IMR-90 (cell line): Measurements from ENCODE around the gene RABEP1. TPM values are rescaled to one million over a fixed set of nuclear protein-coding genes. Genes with fewer than 3 reads are reported as not detected.

Experiments used
- ATAC-seq: fragments of 200-7000 bp; cut with Tn5 transposase; 2 replicates; pipeline ENCODE4 v1.9.1; 2020; ENCODE audit warnings: low read depth, mild to moderate bottlenecking, moderate library complexity
- BruUV-seq: library from RNA; stranded (reverse); fragments of 400-500 nt; replicated peaks from 2 replicates; lab custom pipeline; 2021; lab: Mats Ljungman, UMichigan
- CTCF ChIA-PET: fragments of 300-600 bp; formaldehyde crosslinking; extraction: SDS; loops from one replicate; lab custom pipeline; 2021; ENCODE audit warnings: antibody characterized with exemption; lab: Yijun Ruan, JAX
- POLR2A ChIA-PET: fragments of 300-600 bp; sonication (Branson Sonifier 250); formaldehyde crosslinking; loops from one replicate; lab custom pipeline; 2022; ENCODE audit warnings: antibody characterized with exemption; ENCODE audit not compliant: unreplicated experiment; lab: Charles Lee
- DNase-seq: peaks from one replicate; pipeline ENCODE4 v3.0.0; 2013
- H2AFZ ChIP-seq: replicated peaks from 2 replicates; pipeline ENCODE3; 2013; ENCODE audit warnings: low read length, mild to moderate bottlenecking; ENCODE audit not compliant: poor library complexity
- H2AK5ac ChIP-seq: 2 replicates; pipeline ENCODE4 v1.6.1; 2013; ENCODE audit warnings: low read depth, low read length, inconsistent platforms
- H2AK9ac ChIP-seq: replicated peaks from 2 replicates; pipeline ENCODE3; 2013; ENCODE audit warnings: mild to moderate bottlenecking, low read depth, low read length, moderate library complexity; ENCODE audit not compliant: poor library complexity
- H2BK120ac ChIP-seq: 2 replicates; pipeline ENCODE4 v1.6.1; 2013; ENCODE audit warnings: low read depth, low read length, inconsistent platforms
- H2BK15ac ChIP-seq: 3 replicates; pipeline ENCODE4 v1.6.1; 2013; ENCODE audit warnings: low read depth, low read length, inconsistent platforms
- H2BK20ac ChIP-seq: 2 replicates; pipeline ENCODE4 v1.6.1; 2013; ENCODE audit warnings: low read depth, mild to moderate bottlenecking, inconsistent platforms, low read length, moderate library complexity
- H2BK5ac ChIP-seq: 2 replicates; pipeline ENCODE4 v1.6.1; 2013; ENCODE audit warnings: mild to moderate bottlenecking, low read depth, low read length, inconsistent platforms; ENCODE audit not compliant: poor library complexity, severe bottlenecking
- H3K14ac ChIP-seq: replicated peaks from 2 replicates; pipeline ENCODE4 v1.6.1; 2013; ENCODE audit warnings: low read depth, low read length, inconsistent platforms
- H3K18ac ChIP-seq: 2 replicates; pipeline ENCODE4 v1.6.1; 2013; ENCODE audit warnings: low read depth, low read length, control low read depth
- H3K23ac ChIP-seq: 2 replicates; pipeline ENCODE4 v1.6.1; 2013; ENCODE audit warnings: low read depth, low read length, inconsistent platforms
- H3K27ac ChIP-seq: 2 replicates; pipeline ENCODE4 v1.5.1; 2013; ENCODE audit warnings: mild to moderate bottlenecking, control low read depth, low read length; ENCODE audit not compliant: insufficient read depth
- H3K27me3 ChIP-seq: 2 replicates; pipeline ENCODE4 v1.6.1; 2013; ENCODE audit warnings: low read length; ENCODE audit not compliant: control insufficient read depth, insufficient read depth
- H3K36me3 ChIP-seq: 2 replicates; pipeline ENCODE4 v1.6.1; 2013; ENCODE audit warnings: low read length, mixed read lengths; ENCODE audit not compliant: control insufficient read depth, insufficient read depth
- H3K4ac ChIP-seq: 2 replicates; pipeline ENCODE4 v1.6.1; 2013; ENCODE audit warnings: low read depth, low read length, inconsistent platforms
- H3K4me1 ChIP-seq: 2 replicates; pipeline ENCODE4 v1.6.1; 2013; ENCODE audit warnings: low read length, mixed read lengths; ENCODE audit not compliant: control insufficient read depth, insufficient read depth
- H3K4me2 ChIP-seq: 2 replicates; pipeline ENCODE4 v1.6.1; 2013; ENCODE audit warnings: low read depth, mild to moderate bottlenecking, control low read depth, low read length, moderate library complexity
- H3K4me3 ChIP-seq: 2 replicates; pipeline ENCODE4 v1.5.1; 2013; ENCODE audit warnings: low read depth, mild to moderate bottlenecking, control low read depth, low read length, moderate library complexity; ENCODE audit not compliant: insufficient read depth
- H3K56ac ChIP-seq: 2 replicates; pipeline ENCODE4 v1.6.1; 2013; ENCODE audit warnings: low read length, inconsistent platforms; ENCODE audit not compliant: insufficient read depth; ENCODE audit errors: extremely low read depth
- H3K79me1 ChIP-seq, 2 experiments: 2 replicates each; pipeline ENCODE4 v1.6.1; 2013; ENCODE audit warnings: low read length in 2 of 2, inconsistent platforms in 1 of 2, low read depth in 1 of 2
- H3K9ac ChIP-seq: 2 replicates; pipeline ENCODE4 v1.6.1; 2013; ENCODE audit warnings: low read depth, low read length, control low read depth
- H3K9me1 ChIP-seq: 2 replicates; pipeline ENCODE4 v1.6.1; 2013; ENCODE audit warnings: low read length, inconsistent platforms; ENCODE audit not compliant: insufficient read depth
- H3K9me3 ChIP-seq: 2 replicates; pipeline ENCODE4 v1.6.1; 2013; ENCODE audit warnings: low read length; ENCODE audit not compliant: control insufficient read depth, insufficient read depth
- H4K20me1 ChIP-seq: 2 replicates; pipeline ENCODE4 v1.6.1; 2013; ENCODE audit warnings: low read length, inconsistent platforms; ENCODE audit not compliant: insufficient read depth
- H4K5ac ChIP-seq: 2 replicates; pipeline ENCODE4 v1.6.1; 2013; ENCODE audit warnings: mild to moderate bottlenecking, low read depth, low read length, control low read depth
- H4K8ac ChIP-seq, 2 experiments: 2 replicates each; pipeline ENCODE4 v1.6.1; 2013; ENCODE audit warnings: low read depth in 2 of 2, low read length in 2 of 2, control low read depth in 1 of 2, inconsistent platforms in 1 of 2
- H4K91ac ChIP-seq: 2 replicates; pipeline ENCODE4 v1.6.1; 2013; ENCODE audit warnings: low read depth, low read length, inconsistent platforms; ENCODE audit not compliant: insufficient read depth
- BHLHE40 ChIP-seq: fragments of 150-350 bp; IDR thresholded peaks from 2 replicates; pipeline ENCODE4 v1.6.1; 2016; ENCODE audit warnings: mild to moderate bottlenecking, low read depth, low read length
- CEBPB ChIP-seq: IDR thresholded peaks from 2 replicates; pipeline ENCODE4 v1.6.1; 2012; ENCODE audit warnings: low read depth, low read length, improper control_type of control experiment
- ELK1 ChIP-seq: fragments of 150-350 bp; IDR thresholded peaks from 2 replicates; pipeline ENCODE4 v1.6.1; 2016; ENCODE audit warnings: low read depth, mild to moderate bottlenecking, low read length, moderate library complexity, borderline replicate concordance
- MAZ ChIP-seq: IDR thresholded peaks from 2 replicates; pipeline ENCODE4 v1.6.1; 2012; ENCODE audit warnings: low read depth, mild to moderate bottlenecking, low read length, improper control_type of control experiment, moderate library complexity, borderline replicate concordance
- MXI1 ChIP-seq: IDR thresholded peaks from 2 replicates; pipeline ENCODE4 v1.6.1; 2012; ENCODE audit warnings: low read depth, mild to moderate bottlenecking, low read length, moderate library complexity, borderline replicate concordance
- NFE2L2 ChIP-seq: fragments of 150-350 bp; IDR thresholded peaks from 2 replicates; pipeline ENCODE4 v1.6.1; 2016; ENCODE audit warnings: low read depth, mild to moderate bottlenecking, low read length
- POLR2A ChIP-seq: IDR thresholded peaks from 2 replicates; pipeline ENCODE4 v1.6.1; 2012; ENCODE audit warnings: mild to moderate bottlenecking, low read depth, low read length
- RAD21 ChIP-seq: IDR thresholded peaks from 2 replicates; pipeline ENCODE4 v1.6.1; 2012; ENCODE audit warnings: low read length, improper control_type of control experiment
- RCOR1 ChIP-seq: IDR thresholded peaks from 2 replicates; pipeline ENCODE4 v1.6.1; 2012; ENCODE audit warnings: mild to moderate bottlenecking, low read length, improper control_type of control experiment; ENCODE audit not compliant: insufficient replicate concordance
- RFX5 ChIP-seq: IDR thresholded peaks from 2 replicates; pipeline ENCODE4 v1.8.0; 2012; ENCODE audit warnings: low read depth, mild to moderate bottlenecking, low read length, moderate library complexity
- SMC3 ChIP-seq: fragments of 150-350 bp; IDR thresholded peaks from 2 replicates; pipeline ENCODE4 v1.6.1; 2016; ENCODE audit warnings: low read depth, mild to moderate bottlenecking, antibody characterized with exemption, low read length, moderate library complexity
- WGBS, 2 experiments: methylation state at CpG; one replicate each; pipeline versions ENCODE4 v1.1.5 to v1.1.7; 2013; ENCODE audit warnings: missing lambda C conversion rate in 2 of 2; ENCODE audit not compliant: insufficient read length in 1 of 2; ENCODE audit errors: extremely low coverage in 2 of 2; 5-methylcytosine and 5-hydroxymethylcytosine counted together
- dilution Hi-C: fragments of 300-500 bp; cut with HindIII; formaldehyde crosslinking; loops from one replicate; pipeline ENCODE4 v1.14.3; 2018; ENCODE audit warnings: low sequenced_read_pairs; ENCODE audit not compliant: unreplicated experiment
- in situ Hi-C: fragments of 300-500 bp; cut with MboI; formaldehyde crosslinking; loops from 3 replicates; pipeline ENCODE4 v1.14.3; 2019; ENCODE audit warnings: low sequenced_read_pairs, inconsistent platforms, mixed read lengths
- intact Hi-C: fragments of 100-400 bp; cut with micrococcal nuclease; formaldehyde crosslinking; loops from 2 replicates; pipeline ENCODE4 v1.10.0; 2022
- polyA plus RNA-seq, 3 experiments: library from polyadenylated mRNA; depleted of rRNA; stranded (reverse); fragments of >200 nt; gene quantifications; 2 replicates each; pipeline ENCODE4 v1.2.3, GENCODE V29; 2012; ENCODE audit warnings: low replicate concordance in 1 of 3
- total RNA-seq: library from RNA; depleted of rRNA; stranded (reverse); fragments of >200 nt; gene quantifications from 2 replicates; pipeline ENCODE4 v1.2.3, GENCODE V29; 2012
- TF ChIP-seq, protein P1 (sequence below): conservative IDR thresholded peaks from 2 replicates; pipeline ENCODE4 v1.5.1; 2012; ENCODE audit warnings: mild to moderate bottlenecking, low read depth, low read length, improper control_type of control experiment
- TF ChIP-seq, protein P2 (sequence below): fragments of 150-350 bp; IDR thresholded peaks from 2 replicates; pipeline ENCODE4 v1.6.1; 2017; ENCODE audit warnings: mild to moderate bottlenecking, antibody characterized with exemption, low read length, low read depth

RABEP1 gene
- total and polyA plus RNA-seq, 2 of the 4 experiments (the other 2 are of a cell fraction), result 15.3 to 38.2 TPM

DNA sequence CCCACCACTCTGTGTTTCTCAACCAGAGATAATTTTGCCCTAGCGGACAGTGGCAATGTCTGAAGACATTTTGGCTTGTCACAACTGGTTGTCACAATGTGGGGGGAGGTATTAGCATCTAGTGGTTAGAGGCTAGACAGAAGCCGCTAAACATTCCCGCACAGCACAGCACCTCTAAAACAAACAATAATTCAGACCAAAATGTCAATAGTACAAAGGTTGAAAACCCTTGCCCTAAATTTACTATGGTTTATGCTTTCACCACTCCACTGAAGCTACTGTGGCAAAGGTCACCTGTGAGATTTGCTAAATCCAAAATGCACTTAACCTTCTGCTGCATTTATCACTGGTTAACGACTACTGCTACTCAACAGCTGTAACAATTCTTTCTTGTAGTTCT, 123.3 kb downstream of the RABEP1 start:
- H2AK9ac ChIP-seq, result no peak overlapping the region
- H3K27me3 ChIP-seq, result no peaks in the 10 kb centered on the region
- no peak overlapping the region for H4K8ac ChIP-seq
- no peak overlapping the region for H2BK20ac ChIP-seq
- 0 out of 2 replicates have a peak, but pooled peaks cover 3% of the 10 kb centered on the region for H4K20me1 ChIP-seq
- TF ChIP-seq, protein P1, sequence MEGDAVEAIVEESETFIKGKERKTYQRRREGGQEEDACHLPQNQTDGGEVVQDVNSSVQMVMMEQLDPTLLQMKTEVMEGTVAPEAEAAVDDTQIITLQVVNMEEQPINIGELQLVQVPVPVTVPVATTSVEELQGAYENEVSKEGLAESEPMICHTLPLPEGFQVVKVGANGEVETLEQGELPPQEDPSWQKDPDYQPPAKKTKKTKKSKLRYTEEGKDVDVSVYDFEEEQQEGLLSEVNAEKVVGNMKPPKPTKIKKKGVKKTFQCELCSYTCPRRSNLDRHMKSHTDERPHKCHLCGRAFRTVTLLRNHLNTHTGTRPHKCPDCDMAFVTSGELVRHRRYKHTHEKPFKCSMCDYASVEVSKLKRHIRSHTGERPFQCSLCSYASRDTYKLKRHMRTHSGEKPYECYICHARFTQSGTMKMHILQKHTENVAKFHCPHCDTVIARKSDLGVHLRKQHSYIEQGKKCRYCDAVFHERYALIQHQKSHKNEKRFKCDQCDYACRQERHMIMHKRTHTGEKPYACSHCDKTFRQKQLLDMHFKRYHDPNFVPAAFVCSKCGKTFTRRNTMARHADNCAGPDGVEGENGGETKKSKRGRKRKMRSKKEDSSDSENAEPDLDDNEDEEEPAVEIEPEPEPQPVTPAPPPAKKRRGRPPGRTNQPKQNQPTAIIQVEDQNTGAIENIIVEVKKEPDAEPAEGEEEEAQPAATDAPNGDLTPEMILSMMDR, result no peak
- TF ChIP-seq RCOR1 (no peak), ELK1 (no peak), POLR2A (no peak), MXI1 (no peak), BHLHE40 (no peak), RAD21 (no peak), CEBPB (no peak), MAZ (no peak), SMC3 (no peak), NFE2L2 (no peak), RFX5 (no peak)
- TF ChIP-seq, protein P2, sequence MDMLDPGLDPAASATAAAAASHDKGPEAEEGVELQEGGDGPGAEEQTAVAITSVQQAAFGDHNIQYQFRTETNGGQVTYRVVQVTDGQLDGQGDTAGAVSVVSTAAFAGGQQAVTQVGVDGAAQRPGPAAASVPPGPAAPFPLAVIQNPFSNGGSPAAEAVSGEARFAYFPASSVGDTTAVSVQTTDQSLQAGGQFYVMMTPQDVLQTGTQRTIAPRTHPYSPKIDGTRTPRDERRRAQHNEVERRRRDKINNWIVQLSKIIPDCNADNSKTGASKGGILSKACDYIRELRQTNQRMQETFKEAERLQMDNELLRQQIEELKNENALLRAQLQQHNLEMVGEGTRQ, result no peak
- H3K9me3 ChIP-seq, result no peaks in the 10 kb centered on the region
- no peak overlapping the region for H2BK5ac ChIP-seq
- DNase-seq, result no peak
- H2BK120ac ChIP-seq, result no peak overlapping the region
- WGBS, 2 experiments, result no CpG with 5 or more reads among the region's 4 CpGs
- H3K4me3 ChIP-seq, result no peak overlapping the region
- H2AFZ ChIP-seq, result no peak overlapping the region
- in situ Hi-C loops (no loop called here), dilution Hi-C loops (no loop called here), intact Hi-C loops (no loop called here)
- H3K56ac ChIP-seq, result no peak overlapping the region
- ChIA-PET POLR2A (no interaction called here), CTCF (interaction anchor here (1.7 kb wide), 1 partner anchor 33 kb away, joined by 4 read pairs; no protein-coding TSS in a partner anchor)
- H3K36me3 ChIP-seq, result peaks cover 46% of the 10 kb centered on the region
- 0 out of 2 replicates have a peak, but pooled peaks cover 2% of the 10 kb centered on the region for H3K9me1 ChIP-seq
- H3K4me1 ChIP-seq, result no peaks in the 10 kb centered on the region
- ATAC-seq, result no peak
- H3K23ac ChIP-seq, result no peak overlapping the region
- no peak overlapping the region for H2BK15ac ChIP-seq
- no TSS peak for BruUV-seq
- H3K79me1 ChIP-seq, result peaks cover 20 to 30% of the 10 kb centered on the region in 2 experiments; a peak in 3 of 4 replicates
- no peak overlapping the region for H2AK5ac ChIP-seq
- H4K5ac ChIP-seq, result no peak overlapping the region
- H3K4ac ChIP-seq, result no peak overlapping the region
- no peak overlapping the region for H3K18ac ChIP-seq
- H4K91ac ChIP-seq, result no peak overlapping the region
- no peak overlapping the region for H3K27ac ChIP-seq
- H3K9ac ChIP-seq, result no peak overlapping the region
- no peak overlapping the region for H3K14ac ChIP-seq
- no peak overlapping the region for H3K4me2 ChIP-seq
